ENCODE measurements around the gene ADGRD1.

The ADGRD1 gene

GRCh38 chr12:131042834-131043245 is 89.1 kb downstream of the ADGRD1 start:
- DNase-seq (ENCODE audit: low read depth): no peak

DNA sequence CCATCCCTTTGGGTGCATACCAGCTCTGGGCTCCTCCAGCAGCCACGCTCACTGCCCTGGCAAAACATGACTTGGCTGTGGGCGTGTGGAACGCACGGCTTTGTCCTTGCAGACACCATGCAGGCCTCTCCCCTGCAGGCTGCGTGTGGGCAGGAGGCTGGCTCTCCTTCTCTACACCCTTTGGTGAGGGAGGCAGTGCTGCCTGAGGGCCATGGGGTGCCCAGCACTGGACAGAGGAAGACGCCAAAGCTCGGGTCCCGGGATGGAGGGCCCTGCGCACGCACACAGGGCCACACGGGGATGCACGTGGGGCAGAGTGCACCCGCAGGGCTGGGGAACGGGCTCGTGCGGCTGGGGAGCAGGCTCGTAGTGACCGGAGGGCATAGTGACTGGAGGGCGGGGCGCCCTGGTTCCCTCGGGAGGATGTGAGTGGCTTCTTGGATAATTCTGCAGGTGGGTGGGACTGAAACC is 89.7 kb downstream of the ADGRD1 start:
- DNase-seq (ENCODE audit: low read depth): no peak

DNA sequence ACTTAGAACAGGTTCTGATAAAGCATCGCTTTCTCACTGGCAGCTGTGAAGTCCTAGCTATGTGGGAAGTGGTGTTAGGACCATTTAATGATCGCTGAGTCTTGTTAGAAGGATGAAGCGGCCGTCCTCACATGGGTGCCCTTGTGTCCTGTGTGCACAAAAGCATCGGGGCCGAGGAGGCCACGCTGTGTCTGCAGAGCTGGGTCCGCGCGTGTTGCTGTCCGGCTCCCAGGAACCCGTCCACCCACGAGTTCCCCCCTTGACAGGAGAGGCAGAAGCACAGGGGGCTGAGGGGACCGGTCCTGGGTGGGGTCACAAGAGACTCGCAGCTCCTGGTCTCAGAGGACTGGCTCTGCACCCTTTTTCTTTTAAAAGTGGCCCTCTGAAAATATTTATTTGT is 90.4 kb downstream of the ADGRD1 start:
- no peak for DNase-seq (ENCODE audit: low read depth)

- no peak for DNase-seq (ENCODE audit: low read depth)
These were observed 91.2 kb downstream of the ADGRD1 start for GRCh38 chr12:131044760-131045381.

DNA sequence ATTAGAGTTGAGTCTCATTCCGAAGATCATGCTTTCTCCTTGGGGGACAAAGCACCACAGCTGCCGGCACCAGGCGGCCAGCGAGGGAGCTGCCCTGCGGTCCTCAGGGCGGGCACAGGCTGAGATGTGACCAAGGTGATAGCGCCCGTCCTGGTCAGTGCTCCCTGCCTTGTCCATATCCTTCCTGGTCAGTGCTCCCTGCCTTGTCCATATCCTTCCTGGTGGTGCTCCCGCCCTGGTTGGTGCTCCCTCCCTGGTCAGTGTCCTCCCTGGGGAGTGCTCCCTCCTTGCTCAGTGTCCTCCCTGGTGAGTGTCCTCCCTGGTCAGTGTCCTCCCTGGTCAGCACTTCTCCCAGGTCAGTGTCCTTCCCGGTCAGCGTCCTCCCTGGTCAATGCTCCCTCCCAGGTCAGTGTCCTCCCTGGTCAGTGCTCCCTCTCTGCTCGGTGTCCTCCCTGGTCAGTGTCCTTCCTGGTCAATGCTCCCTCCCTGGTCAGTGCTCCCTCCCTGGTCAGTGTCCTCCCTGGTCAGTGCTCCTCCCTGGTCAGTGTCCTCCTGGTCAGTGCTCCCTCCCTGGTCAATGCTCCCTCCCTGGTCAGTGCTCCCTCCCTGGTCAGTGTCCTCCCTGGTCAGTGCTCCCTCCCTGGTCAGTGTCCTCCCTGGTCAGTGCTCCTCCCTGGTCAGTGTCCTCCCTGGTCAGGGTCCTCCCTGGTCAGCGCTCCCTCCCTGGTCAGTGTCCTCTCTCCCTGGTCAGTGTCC is 92.2 kb downstream of the ADGRD1 start:
- DNase-seq (ENCODE audit: low read depth): no peak

DNA sequence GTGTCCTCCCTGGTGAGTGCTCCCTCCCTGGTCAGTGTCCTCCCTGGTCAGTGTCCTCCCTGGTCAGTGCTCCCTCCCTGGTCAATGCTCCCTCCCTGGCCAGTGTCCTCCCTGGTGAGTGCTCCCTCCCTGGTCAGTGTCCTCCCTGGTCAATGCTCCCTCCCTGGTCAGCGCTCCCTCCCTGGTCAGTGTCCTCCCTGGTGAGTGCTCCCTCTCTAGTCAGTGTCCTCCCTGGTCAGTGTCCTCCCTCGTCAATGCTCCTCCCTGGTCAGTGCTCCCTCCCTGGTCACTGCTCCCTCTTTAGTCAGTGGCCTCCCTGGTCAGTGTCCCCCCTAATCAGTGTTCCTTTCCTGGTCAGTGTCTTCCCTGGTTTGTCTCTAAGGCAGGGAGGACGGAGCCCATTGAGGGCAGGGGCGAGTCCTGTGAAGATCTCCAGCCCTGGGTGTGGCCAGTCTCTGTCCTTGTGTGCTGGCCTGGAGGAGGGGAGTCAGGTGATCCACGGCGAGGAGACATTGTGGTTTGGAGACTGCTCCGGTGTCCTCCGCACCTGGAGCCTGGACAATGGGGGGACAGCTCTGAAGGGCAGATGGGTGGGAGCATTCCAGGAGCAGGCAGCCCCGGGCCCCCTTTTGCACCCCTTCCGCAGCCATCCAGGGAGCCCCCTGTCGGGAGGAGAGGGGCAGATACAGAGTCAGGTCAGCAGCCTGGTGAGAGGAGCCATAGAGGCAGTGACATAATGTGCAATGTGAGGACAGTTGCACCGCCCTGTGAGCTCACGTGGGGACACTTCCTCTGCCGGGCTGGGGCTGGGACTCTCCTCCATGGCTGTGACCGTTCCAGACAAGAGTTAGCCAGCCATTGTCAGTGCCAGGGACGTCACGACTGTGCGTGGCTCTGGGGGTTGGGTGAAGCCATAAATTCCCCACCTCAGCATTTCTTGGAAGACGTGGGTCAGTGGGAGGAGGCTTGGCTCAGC is 93.4 kb downstream of the ADGRD1 start:
- DNase-seq (ENCODE audit: low read depth): no peak

- no peak for DNase-seq (ENCODE audit: low read depth)
These were observed 94.3 kb downstream of the ADGRD1 start for GRCh38 chr12:131047789-131048610.

DNA sequence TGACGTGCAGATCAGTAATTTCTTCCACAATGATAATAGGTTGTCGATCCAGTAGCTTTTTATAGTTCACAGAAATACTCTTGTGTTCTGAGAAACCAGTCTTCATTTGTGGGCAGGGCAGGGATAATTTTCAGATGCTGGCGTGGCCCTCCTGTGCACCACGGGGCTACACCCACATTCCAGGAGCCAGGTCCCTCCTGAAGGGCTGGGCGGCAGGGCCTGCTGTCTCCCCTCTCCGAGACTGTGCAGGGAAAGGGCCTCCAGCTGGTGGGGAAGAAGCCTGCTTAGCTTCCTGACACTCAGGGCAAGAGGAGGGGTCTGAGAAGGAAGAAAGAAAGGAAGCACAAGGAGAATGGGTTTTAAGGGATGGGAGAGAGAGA is 94.9 kb downstream of the ADGRD1 start:
- DNase-seq (ENCODE audit: low read depth): no peak

DNA sequence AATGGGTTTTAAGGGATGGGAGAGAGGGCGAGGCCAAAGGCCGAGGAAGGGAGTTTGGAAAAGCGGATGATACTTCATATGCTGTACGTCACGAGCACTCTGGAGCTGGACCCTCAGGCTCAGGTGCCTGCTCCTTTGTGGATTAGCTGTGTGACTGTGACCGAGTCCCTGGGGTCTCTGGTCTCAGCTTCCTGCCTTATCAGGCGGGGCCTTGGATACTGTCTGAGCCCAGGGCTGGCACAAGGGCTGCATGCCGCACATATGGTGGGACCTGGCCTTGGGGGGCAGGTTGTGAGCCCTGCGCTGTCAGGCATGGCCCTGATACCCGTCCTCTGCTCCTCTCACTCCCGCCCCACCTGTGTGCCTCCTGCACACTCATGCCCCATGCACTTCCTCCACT is 95.3 kb downstream of the ADGRD1 start:
- DNase-seq (ENCODE audit: low read depth): no peak

GRCh38 chr12:131049549-131050339 is 96.0 kb downstream of the ADGRD1 start:
- no peak for DNase-seq (ENCODE audit: low read depth)

GRCh38 chr12:131050463-131051154 is 96.9 kb downstream of the ADGRD1 start:
- no peak for DNase-seq (ENCODE audit: low read depth)

GRCh38 chr12:131051155-131051473 is 97.4 kb downstream of the ADGRD1 start:
- no peak for DNase-seq (ENCODE audit: low read depth)

DNA sequence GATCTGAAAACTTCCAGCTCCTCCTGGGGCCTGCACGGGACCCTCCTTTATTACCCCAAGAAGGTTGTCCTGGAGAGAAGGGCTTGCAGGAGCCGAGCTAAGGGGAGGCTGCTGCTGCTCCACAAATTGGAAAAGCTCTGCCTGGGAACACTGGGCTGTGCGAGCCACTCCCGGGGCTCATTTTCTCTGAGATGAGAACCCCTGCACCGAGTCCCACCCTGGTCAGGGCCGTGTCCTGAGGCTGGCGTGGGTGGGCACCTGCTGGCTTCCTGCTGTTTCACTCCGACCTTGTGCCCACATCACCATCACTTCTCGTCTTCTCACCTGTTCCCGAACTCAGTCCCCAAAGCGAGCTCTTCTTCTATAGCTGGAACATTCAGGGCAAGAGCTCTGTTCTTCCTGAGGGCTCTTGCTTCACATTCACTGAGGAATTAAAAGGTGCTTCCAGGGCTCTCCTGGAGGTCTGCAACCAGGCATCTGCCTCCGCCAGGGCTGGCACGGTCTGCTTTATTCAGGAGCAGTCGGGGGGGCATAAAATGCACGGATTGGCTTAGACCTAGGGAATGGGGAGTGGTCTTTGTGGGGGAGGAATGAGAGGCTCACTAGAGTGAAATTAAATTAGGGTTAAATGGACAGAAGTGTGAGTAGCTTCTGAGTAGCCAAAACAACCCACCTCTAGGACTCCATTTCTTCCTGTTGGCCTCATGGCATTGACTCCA is 98.5 kb downstream of the ADGRD1 start:
- no peak for DNase-seq (ENCODE audit: low read depth)

- DNase-seq (ENCODE audit: low read depth): no peak
These were observed 99.2 kb downstream of the ADGRD1 start for GRCh38 chr12:131052929-131053328.

DNA sequence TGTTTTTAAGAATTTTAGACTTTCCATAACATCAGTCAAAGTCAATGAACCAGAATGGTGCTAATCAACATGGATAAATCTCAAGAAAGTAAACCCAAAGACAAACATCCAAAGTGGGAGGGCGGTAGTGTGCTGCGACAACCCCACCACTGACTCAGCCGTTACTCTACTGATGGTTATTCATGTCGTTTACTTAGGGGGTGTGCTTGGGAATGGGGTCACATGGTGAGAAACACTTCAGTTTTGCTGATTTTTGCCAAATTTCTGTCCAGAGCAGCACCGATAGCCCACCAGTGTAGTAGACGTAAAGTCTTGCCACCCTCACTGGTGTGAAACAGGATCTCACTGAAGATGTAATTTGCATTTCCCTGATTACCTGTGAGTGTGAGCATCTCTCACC is 99.9 kb downstream of the ADGRD1 start:
- DNase-seq (ENCODE audit: low read depth): no peak

DNA sequence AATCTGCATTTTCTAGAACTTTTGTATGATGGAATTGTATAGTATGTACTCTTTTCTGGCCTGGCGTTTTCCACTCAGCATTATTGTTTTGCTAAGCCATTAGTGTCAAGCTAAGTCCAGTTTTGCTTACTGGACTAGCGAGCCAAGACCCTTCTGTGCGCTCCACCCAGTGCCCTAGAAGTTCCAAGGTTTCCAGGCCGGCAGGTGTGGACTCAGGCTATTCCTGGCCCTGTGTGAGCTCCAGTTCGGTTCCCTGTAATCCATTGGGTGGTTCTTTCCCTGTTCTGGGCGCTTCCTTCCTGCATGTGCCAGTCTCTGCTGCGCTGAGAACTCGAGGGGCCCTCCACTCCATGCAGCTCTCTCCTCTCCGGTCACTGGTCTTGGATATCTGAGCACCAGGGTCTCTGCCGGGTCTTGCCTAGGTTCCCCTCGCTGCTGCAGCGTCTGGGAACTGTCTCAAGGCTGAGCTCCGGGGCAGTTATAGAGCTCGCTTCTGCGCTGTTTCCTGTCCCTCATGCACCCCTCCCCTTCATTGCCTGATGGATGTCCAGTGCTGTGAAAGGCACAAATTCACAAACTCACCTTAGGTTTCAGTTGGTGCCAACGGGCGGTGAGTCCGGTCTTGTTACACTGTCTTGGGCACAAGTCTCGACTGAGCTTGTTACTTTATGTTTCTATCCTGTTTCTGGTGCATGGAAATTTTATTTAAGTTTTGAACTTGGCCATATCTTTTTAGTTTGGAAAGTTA is 100.8 kb downstream of the ADGRD1 start:
- DNase-seq (ENCODE audit: low read depth): no peak

GRCh38 chr12:131055093-131055465 is 101.4 kb downstream of the ADGRD1 start:
- DNase-seq (ENCODE audit: low read depth): no peak

DNA sequence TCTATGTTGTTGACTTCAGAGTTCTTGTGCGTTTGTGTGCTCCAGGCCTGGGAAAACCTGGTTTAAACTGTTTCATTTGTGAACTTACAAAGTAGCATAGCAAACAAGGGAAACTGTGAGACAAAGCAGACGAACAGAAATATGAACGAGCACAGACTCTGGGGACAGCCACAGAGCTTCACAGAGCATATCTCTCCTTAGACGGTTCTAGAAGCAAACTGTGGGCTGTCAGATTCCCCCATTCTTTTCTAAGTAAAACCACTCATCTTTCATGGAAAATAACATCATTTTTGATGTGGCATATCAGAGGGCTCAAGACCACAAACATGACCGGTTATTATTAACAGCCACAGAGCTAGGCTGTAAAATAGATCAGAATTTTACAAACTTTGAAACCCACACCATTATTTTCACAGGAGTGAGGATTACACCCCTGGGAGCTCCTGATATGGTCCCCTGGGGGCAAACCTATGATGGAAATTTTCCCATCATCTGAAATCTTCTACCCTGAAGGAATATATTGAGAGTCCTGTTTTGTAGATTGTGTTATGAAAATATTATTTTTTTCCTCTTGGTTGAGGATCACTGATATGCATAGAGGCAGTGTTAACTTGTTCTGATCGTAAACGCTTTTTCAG is 102.0 kb downstream of the ADGRD1 start:
- DNase-seq (ENCODE audit: low read depth): no peak

GRCh38 chr12:131056626-131057025 is 102.9 kb downstream of the ADGRD1 start:
- no peak for DNase-seq (ENCODE audit: low read depth)
